SK-MEL-5 (cell line): ENCODE results near the gene CRY1. TPM values are rescaled to one million over a fixed set of nuclear protein-coding genes. Genes with fewer than 3 reads are reported as not detected.
"Not testable (repeated sequence)": the region's sequence is repeated elsewhere in the genome, so short reads cannot be mapped to it uniquely, and the experiment has no call there.

Experiments
- DNase-seq: peaks from one replicate; pipeline ENCODE4 v3.0.0-alpha.2; 2016; ENCODE audit warnings: low read depth, low spot score
- in situ Hi-C: cut with HindIII; loops from 2 replicates; pipeline ENCODE4 v1.10.0; 2016; ENCODE audit warnings: low sequenced_read_pairs, high pct_unique_total_duplicates, low pct_unique_long_range_greater_than_20kb
- total RNA-seq: library from RNA; depleted of rRNA; stranded (reverse); fragments of >200 nt; shearing (Covaris generic); gene quantifications from 2 replicates; pipeline ENCODE4 v1.2.3, GENCODE V29; 2014

CRY1 gene
- total RNA-seq, 1 experiment from 2014 or later: 13.4 TPM

GRCh38 chr12:107088912-107089311, 4.4 kb downstream of the CRY1 start:
- no peak for DNase-seq
- in situ Hi-C loops: no loop called here

DNA sequence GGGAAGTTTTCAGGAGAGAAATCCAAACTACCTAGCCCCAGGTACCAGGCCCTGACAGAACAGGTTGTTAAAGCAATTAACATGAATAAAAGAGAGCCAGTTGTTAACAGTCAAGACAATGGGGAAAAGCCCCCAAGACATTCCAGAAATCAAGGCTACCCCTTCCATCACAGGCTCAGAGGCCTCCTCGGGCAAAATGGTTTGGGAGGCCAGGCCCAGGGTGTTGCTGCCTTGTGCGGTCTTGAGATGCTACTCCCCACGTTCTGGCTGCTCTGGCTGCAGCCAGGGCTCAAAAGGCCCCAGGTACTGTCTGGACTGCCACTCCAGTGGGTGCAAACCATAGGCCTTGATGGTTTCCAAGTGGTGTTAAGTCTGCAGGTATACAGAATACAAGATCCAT, 7.0 kb downstream of the CRY1 start:
- no peak for DNase-seq
- in situ Hi-C loops: no loop called here

DNA sequence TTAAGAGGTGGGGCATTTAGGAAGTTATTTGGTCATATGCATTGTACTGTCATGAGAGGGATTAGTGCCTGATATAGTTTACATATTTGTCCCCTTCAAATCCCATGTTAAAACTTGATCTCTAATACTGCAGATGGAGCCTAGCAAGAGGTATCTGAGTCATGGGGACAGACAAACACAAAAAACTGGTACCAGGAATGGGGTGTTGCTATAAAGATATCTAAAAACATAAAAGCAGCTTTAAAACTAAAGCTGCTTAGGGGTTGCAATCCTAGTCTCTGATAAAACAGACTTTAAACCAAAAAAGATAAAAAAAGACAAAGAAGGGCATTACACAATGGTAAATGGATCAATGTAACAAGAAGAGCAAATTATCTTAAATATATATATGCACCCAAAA, 11.6 kb downstream of the CRY1 start:
- no peak for DNase-seq
- in situ Hi-C loops: no loop called here

DNA sequence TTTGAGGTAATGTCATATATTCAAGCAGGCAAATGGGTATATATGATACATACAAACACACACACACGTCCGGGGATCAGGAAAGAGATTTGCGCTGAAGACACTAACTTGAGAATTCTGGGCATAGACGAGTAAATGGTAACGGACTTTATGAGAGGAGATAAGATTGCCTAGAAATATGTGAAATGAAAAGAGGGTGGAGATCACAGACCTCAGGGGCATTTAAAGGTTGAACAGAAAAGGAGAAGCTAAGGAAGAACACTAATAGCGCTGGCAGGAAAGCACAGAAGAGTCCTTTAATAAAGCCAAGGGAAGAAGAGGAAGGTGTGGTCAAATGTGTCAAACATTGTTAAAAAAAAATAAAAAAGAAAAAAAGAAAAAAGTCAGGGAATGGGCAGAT, 13.1 kb downstream of the CRY1 start:
- in situ Hi-C loops: no loop called here
- DNase-seq: no peak

- DNase-seq: peak; percentile 46
- in situ Hi-C loops: no loop called here
Measured at GRCh38 chr12:107079172-107080011, 14.0 kb downstream of the CRY1 start.

DNA sequence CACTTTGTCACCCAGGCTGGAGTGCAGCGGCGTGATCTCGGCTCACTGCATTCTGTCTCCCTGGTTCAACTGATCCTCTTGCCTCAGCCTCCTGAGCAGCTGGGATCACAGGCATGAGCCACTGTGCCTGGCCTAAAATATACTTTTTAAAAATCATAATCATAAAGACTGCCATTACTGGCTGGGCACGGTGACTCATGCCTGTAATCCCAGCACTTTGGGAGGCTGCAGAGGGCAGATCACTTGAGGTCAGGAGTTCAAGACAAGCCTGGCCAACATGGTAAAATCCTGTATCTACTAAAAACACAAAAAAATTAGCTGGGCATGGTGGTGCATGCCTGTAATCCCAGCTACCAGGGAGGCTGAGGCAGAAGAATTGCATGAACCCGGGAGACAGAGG, 20.1 kb downstream of the CRY1 start:
- DNase-seq, in situ Hi-C loops: not testable (repeated sequence)

DNA sequence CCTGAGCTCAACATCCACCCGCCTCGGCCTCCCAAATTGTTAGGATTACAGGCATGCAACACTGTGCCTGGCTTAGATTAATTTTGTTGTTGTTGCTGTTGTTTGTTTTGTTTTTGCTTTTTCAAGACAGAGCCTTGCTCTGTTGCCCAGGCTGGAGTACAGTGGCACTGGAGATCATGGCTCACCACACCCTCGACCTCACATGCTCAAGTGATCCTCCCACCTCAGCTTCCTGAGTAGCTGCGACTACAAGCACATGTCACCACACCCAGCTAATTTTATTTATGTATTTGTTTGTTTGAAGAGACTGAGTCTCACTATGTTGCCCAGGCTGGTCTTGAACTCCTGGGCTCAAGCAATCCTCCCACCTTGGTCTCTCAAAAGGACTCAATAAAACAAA, 26.7 kb downstream of the CRY1 start:
- in situ Hi-C loops: no loop called here
- no peak for DNase-seq

GRCh38 chr12:107064687-107065086, 28.7 kb downstream of the CRY1 start:
- DNase-seq: no peak
- in situ Hi-C loops: no loop called here

DNA sequence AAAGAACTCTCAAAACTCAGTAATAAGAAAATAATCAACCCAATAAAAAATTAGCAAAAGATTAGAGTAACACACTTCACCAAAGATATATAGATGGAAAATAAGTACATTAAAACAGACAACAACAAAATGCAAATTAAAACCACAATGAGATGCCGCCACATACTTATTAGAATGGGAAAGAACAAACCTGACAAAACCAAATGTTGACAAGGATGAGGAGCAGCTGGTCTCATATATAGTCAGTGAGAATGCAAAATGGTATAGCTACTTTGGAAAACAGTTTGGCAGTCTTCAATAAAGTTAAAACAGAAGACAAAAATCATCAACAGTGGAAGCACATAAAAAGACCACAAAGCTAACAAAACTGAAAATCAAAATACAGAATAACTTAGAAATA, 29.1 kb downstream of the CRY1 start:
- no peak for DNase-seq
- in situ Hi-C loops: no loop called here

DNA sequence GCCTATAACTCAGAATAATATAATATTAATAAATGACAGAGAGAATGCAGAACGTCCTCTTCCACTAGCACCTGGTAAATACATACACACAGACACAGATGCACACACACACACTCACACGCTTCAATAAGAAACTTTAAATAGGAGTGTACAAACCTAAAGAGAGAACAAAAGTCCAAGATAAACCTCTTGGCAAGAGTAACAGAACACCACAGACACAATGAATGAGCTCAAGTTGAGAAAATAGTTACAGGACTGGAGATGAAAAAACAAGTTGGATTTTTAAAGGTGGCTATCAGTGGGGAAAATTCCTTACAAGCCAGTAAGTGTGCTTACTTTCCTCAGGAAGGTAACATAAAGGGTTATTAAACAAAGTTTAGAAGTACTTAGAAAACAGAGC, 35.2 kb downstream of the CRY1 start:
- no peak for DNase-seq
- in situ Hi-C loops: no loop called here

- in situ Hi-C loops: no loop called here
- peak; percentile 17 for DNase-seq
Measured at GRCh38 chr12:107057071-107057834, 36.1 kb downstream of the CRY1 start.

DNA sequence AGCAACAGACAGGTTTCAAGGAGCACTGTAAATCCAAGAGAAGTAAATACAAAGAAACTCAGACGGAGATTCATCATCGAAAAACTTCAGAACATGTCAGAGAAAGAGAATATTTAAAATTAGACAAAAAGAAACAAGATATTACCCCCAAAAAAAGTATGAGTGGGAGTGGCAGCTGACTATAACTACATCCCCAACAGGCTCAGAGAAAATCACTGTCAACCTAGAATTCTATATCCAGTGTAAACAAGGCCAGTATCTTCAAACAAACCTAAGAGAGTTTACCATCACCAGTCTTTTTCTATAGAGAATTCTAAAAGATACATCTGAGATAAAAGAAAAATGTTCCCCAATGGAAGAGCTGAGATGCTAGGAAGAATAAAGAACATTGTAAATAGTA, 39.6 kb downstream of the CRY1 start:
- DNase-seq: no peak
- in situ Hi-C loops: no loop called here

DNA sequence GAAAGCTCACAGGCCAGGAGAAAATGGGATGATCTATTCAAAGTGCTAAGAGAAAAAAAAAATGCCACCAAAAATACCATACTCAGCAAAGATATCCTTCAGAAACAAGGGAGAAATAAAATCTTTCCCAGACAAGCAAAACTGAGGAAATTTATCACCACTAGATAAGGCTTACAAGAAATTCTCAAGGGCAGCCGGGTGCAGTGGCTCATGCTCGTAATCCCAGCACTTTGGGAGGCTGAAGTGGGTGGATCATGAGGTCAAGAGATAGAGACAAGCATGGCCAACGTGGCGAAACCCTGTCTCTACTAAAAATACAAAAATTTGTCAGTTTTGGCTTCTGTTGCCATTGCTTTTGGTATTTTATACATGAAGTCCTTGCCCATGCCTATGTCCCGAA, 48.2 kb downstream of the CRY1 start:
- in situ Hi-C loops: no loop called here
- DNase-seq: no peak

GRCh38 chr12:107042801-107043200, 50.5 kb downstream of the CRY1 start:
- no peak for DNase-seq
- in situ Hi-C loops: no loop called here

- in situ Hi-C loops: no loop called here
- no peak for DNase-seq
Measured at GRCh38 chr12:107035733-107036132, 57.6 kb downstream of the CRY1 start.

- in situ Hi-C loops: no loop called here
- DNase-seq: no peak
Measured at GRCh38 chr12:107033758-107034739, 59.3 kb downstream of the CRY1 start.

DNA sequence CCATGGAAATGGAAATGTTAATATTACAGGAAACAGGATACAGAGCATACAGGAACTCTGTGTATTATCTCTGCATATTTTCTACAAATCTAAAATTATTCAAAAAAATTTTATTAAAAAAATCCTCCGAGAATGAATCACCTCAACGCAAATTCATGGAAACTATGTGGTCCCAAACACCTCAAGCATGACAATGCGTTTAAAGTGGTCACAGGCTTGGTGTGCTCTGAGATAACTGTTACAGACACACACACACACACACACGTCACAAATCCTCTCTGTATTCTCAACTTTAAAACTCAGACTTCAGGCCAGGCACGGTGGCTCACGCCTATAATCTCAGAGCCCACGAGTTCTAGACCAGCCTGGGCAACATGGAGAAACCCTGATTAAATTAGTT, 61.1 kb downstream of the CRY1 start:
- in situ Hi-C loops: no loop called here
- DNase-seq: no peak

GRCh38 chr12:107031061-107031460, 62.3 kb downstream of the CRY1 start:
- no peak for DNase-seq
- in situ Hi-C loops: no loop called here
